Measurements from ENCODE around the gene TES. TPM values are rescaled to one million over a fixed set of nuclear protein-coding genes. Genes with fewer than 3 reads are reported as not detected.
"Not testable (repeated sequence)": the region's sequence is repeated elsewhere in the genome, so short reads cannot be mapped to it uniquely, and the experiment has no call there.

The TES gene
- polyA plus RNA-seq, 1 donor from 2014 or later: 38.0 TPM

DNA sequence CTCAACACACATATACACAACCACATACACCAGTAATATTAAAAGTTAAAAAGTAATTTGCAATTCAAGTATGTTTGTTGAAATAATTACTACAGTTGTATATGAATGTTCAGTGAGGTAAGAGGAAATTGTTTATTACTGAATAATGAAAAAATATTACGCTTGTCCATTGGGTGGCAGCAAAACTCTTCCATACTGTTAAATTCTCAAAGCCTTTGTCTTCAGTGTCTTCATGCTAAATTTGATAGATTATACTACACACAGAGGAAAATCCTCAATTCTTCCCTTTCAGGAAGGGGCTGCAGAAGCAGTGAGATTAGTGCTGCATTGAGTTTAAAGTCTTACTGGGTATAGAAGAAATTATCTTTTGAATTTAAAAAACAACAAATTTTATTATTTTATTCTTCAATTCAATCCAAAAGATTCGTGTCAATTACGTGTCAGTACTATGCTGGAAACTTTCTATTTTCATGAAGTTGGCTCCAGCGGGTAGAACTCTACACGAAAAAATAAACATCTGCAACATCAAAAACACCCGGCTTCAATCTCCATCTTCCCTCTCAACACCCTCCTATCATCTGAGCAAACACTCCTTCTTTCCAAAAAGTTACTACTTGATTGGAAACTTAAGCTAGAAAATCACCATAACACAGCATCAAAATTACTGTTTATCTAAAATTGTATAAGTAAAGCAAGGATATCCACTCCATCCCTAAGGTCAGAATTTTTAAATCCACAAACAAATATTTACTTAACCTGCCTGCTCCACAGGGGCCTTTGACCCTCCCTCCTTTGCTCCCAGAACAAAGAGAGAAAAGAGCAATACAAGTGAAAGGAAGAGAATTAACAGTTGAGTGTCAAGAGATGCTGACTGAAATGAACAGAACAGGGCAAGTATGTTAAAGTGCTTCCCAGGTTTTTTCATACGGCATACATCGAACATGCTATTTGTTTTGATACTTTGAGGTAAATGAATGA lies 37.0 kb upstream of the TES start:
- H3K9me3 ChIP-seq (ENCODE audit: low read length): no peaks in the 10 kb centered on the region
- H3K9me2 ChIP-seq (ENCODE audit: insufficient read depth, low read length): no peaks in the 10 kb centered on the region
- H3K27me3 ChIP-seq (ENCODE audit: insufficient read depth, low read depth, low read length): no peaks in the 10 kb centered on the region
- H3K9ac ChIP-seq (ENCODE audit: low read length): no peak overlapping the region
- H3K27ac ChIP-seq (ENCODE audit: low read length): no peak overlapping the region
- H3K79me2 ChIP-seq (replicated peaks; ENCODE audit: insufficient read depth, low read length): no peaks in the 10 kb centered on the region
- H4K20me1 ChIP-seq (ENCODE audit: insufficient read depth): no peaks in the 10 kb centered on the region
- TF ChIP-seq SMC3 (conservative IDR thresholded peaks at IDR 0.05; ENCODE audit: poor library complexity) (peak; percentile 84), POLR2AphosphoS5 (IDR thresholded peaks at IDR 0.05) (no peak), RAD21 (conservative IDR thresholded peaks at IDR 0.05) (peak; percentile 85)
- TF ChIP-seq, protein P1, sequence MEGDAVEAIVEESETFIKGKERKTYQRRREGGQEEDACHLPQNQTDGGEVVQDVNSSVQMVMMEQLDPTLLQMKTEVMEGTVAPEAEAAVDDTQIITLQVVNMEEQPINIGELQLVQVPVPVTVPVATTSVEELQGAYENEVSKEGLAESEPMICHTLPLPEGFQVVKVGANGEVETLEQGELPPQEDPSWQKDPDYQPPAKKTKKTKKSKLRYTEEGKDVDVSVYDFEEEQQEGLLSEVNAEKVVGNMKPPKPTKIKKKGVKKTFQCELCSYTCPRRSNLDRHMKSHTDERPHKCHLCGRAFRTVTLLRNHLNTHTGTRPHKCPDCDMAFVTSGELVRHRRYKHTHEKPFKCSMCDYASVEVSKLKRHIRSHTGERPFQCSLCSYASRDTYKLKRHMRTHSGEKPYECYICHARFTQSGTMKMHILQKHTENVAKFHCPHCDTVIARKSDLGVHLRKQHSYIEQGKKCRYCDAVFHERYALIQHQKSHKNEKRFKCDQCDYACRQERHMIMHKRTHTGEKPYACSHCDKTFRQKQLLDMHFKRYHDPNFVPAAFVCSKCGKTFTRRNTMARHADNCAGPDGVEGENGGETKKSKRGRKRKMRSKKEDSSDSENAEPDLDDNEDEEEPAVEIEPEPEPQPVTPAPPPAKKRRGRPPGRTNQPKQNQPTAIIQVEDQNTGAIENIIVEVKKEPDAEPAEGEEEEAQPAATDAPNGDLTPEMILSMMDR (IDR thresholded peaks at IDR 0.05; ENCODE audit: poor library complexity, severe bottlenecking): peak; percentile 85
- H3F3A ChIP-seq (ENCODE audit: insufficient read depth, low read length, poor library complexity, severe bottlenecking): no peaks in the 10 kb centered on the region
- H2AFZ ChIP-seq (ENCODE audit: low read depth, low read length): no peak overlapping the region
- H3K4me2 ChIP-seq (ENCODE audit: low read length): no peak overlapping the region
- H3K4me3 ChIP-seq (ENCODE audit: low read length): no peak overlapping the region
- no peaks in the 10 kb centered on the region for H3K36me3 ChIP-seq (ENCODE audit: insufficient read depth, low read length)

DNA sequence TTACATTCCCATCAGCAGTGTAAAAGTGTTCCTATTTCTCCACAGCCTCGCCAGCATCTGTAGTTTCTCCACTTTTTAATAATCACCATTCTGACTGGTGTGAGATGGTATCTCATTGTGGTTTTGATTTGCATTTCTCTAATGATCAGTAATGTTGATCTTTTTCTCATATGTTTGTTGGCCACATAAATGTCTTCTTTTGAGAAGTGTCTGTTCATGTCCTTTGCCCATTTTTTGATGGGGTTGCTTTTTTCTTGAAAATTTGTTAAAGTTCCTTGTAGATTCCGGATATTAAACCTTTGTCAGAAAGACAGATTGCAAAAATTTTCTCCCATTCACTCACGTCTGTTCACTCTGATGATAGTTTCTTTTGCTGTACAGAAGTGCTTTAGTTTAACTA lies 35.2 kb upstream of the TES start:
- H3K9me3 ChIP-seq (ENCODE audit: low read length); H3K79me2 ChIP-seq (replicated peaks; ENCODE audit: insufficient read depth, low read length); H3K27ac ChIP-seq (ENCODE audit: low read length); H3F3A ChIP-seq (ENCODE audit: insufficient read depth, low read length, poor library complexity, severe bottlenecking); H4K20me1 ChIP-seq (ENCODE audit: insufficient read depth); H3K9ac ChIP-seq (ENCODE audit: low read length); H3K36me3 ChIP-seq (ENCODE audit: insufficient read depth, low read length); H3K9me2 ChIP-seq (ENCODE audit: insufficient read depth, low read length); H2AFZ ChIP-seq (ENCODE audit: low read depth, low read length); H3K27me3 ChIP-seq (ENCODE audit: insufficient read depth, low read depth, low read length); H3K4me2 ChIP-seq (ENCODE audit: low read length); H3K4me3 ChIP-seq (ENCODE audit: low read length): not testable (repeated sequence)

DNA sequence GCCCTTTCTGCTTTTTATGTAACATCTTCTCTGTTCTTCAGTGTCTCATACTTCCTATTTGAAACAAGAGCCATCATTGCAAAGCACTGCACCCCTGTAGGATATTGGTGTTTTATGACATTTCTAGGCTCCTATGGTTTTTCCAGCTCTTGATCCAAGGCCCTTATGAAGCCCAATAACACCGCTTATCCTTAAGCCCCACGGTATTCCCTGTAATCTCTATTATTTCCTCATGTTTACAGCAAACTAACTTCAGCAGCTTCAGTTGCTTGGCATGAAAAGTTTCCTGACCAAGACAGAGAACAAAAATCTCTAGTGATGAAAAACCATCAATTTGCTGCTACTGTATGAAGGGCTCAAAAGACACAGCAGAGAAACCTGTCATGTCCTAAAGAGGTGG lies 34.1 kb upstream of the TES start:
- no peak overlapping the region for H2AFZ ChIP-seq (ENCODE audit: low read depth, low read length)
- H3K36me3 ChIP-seq (ENCODE audit: insufficient read depth, low read length): no peaks in the 10 kb centered on the region

More for the DNA sequence above, 34.1 kb upstream of the TES start:
- Histone ChIP-seq H3K4me3 (ENCODE audit: low read length) (no peak overlapping the region), H3K9ac (ENCODE audit: low read length) (no peak overlapping the region), H3K79me2 (replicated peaks; ENCODE audit: insufficient read depth, low read length) (no peaks in the 10 kb centered on the region), H3F3A (ENCODE audit: insufficient read depth, low read length, poor library complexity, severe bottlenecking) (no peaks in the 10 kb centered on the region), H3K9me3 (ENCODE audit: low read length) (no peaks in the 10 kb centered on the region), H3K9me2 (ENCODE audit: insufficient read depth, low read length) (no peaks in the 10 kb centered on the region), H3K27me3 (ENCODE audit: insufficient read depth, low read depth, low read length) (no peaks in the 10 kb centered on the region), H3K4me2 (ENCODE audit: low read length) (no peak overlapping the region), H4K20me1 (ENCODE audit: insufficient read depth) (no peaks in the 10 kb centered on the region), H3K27ac (ENCODE audit: low read length) (no peak overlapping the region)
- TF ChIP-seq SMC3 (conservative IDR thresholded peaks at IDR 0.05; ENCODE audit: poor library complexity) (no peak), RAD21 (conservative IDR thresholded peaks at IDR 0.05) (no peak), POLR2AphosphoS5 (IDR thresholded peaks at IDR 0.05) (no peak), MXI1 (conservative IDR thresholded peaks at IDR 0.05; ENCODE audit: poor library complexity, severe bottlenecking) (no peak), EZH2 (IDR thresholded peaks at IDR 0.05; ENCODE audit: borderline replicate concordance, insufficient read depth, low read length, poor library complexity, severe bottlenecking) (no peak)
- TF ChIP-seq, protein P2, sequence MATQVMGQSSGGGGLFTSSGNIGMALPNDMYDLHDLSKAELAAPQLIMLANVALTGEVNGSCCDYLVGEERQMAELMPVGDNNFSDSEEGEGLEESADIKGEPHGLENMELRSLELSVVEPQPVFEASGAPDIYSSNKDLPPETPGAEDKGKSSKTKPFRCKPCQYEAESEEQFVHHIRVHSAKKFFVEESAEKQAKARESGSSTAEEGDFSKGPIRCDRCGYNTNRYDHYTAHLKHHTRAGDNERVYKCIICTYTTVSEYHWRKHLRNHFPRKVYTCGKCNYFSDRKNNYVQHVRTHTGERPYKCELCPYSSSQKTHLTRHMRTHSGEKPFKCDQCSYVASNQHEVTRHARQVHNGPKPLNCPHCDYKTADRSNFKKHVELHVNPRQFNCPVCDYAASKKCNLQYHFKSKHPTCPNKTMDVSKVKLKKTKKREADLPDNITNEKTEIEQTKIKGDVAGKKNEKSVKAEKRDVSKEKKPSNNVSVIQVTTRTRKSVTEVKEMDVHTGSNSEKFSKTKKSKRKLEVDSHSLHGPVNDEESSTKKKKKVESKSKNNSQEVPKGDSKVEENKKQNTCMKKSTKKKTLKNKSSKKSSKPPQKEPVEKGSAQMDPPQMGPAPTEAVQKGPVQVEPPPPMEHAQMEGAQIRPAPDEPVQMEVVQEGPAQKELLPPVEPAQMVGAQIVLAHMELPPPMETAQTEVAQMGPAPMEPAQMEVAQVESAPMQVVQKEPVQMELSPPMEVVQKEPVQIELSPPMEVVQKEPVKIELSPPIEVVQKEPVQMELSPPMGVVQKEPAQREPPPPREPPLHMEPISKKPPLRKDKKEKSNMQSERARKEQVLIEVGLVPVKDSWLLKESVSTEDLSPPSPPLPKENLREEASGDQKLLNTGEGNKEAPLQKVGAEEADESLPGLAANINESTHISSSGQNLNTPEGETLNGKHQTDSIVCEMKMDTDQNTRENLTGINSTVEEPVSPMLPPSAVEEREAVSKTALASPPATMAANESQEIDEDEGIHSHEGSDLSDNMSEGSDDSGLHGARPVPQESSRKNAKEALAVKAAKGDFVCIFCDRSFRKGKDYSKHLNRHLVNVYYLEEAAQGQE (IDR thresholded peaks at IDR 0.05; ENCODE audit: borderline replicate concordance): no peak

All from neural cell (in vitro differentiated cells).